IgD-negative memory B cell (primary cell): ENCODE data around the gene PLA2G6. TPM values are rescaled to one million over a fixed set of nuclear protein-coding genes. Genes with fewer than 3 reads are reported as not detected.
"Not testable (repeated sequence)": the region's sequence is repeated elsewhere in the genome, so short reads cannot be mapped to it uniquely, and the experiment has no call there.

ENCODE experiments used
- H3K27ac Mint-ChIP-seq, 3 donors: one replicate each; pipeline ENCODE4 v1.8.0; 2020 to 2022; ENCODE audit warnings: mild to moderate bottlenecking in 3 of 3, mixed read lengths in 3 of 3, moderate library complexity in 1 of 3
- H3K27me3 Mint-ChIP-seq: one replicate; pipeline ENCODE4 v1.8.0; 2021; ENCODE audit warnings: mixed read lengths
- H3K36me3 Mint-ChIP-seq: one replicate; pipeline ENCODE4 v1.8.0; 2020; ENCODE audit warnings: mild to moderate bottlenecking, mixed read lengths
- H3K4me1 Mint-ChIP-seq, 3 donors: one replicate each; pipeline ENCODE4 v1.8.0; 2020 to 2022; ENCODE audit warnings: mixed read lengths in 3 of 3, mild to moderate bottlenecking in 1 of 3
- H3K4me3 Mint-ChIP-seq, 4 donors: one replicate each; pipeline ENCODE4 v1.8.0; 2020 to 2022; ENCODE audit warnings: mild to moderate bottlenecking in 4 of 4, mixed read lengths in 4 of 4, moderate library complexity in 3 of 4
- H3K9me3 Mint-ChIP-seq, 3 donors: one replicate each; pipeline ENCODE4 v1.8.0; 2020 to 2021; ENCODE audit warnings: mixed read lengths in 3 of 3, mild to moderate bottlenecking in 1 of 3
- polyA plus RNA-seq: library from polyadenylated mRNA; unstranded; fragments of 300-500 nt; fragmentation: Illumina TruSeq; gene quantifications from one replicate; pipeline ENCODE4 v1.2.3, GENCODE V29; 2021

The PLA2G6 gene
- polyA plus RNA-seq, 1 donor from 2014 or later: 3.0 TPM

- H3K36me3 Mint-ChIP-seq: peaks cover under 1% of the 10 kb centered on the region
- no peaks in the 10 kb centered on the region for H3K4me1 Mint-ChIP-seq
- peak overlapping the region in 1 of 3 donors; percentile 81 for H3K27ac Mint-ChIP-seq
- H3K27me3 Mint-ChIP-seq: peaks cover 10% of the 10 kb centered on the region
- peak overlapping the region in 1 of 4 donors; percentile 46 for H3K4me3 Mint-ChIP-seq
- H3K9me3 Mint-ChIP-seq: no peaks in the 10 kb centered on the region
These were observed 101.8 kb downstream of the PLA2G6 start for GRCh38 chr22:38079804-38080203.

- not testable (repeated sequence) for H3K4me1 Mint-ChIP-seq, H3K36me3 Mint-ChIP-seq, H3K9me3 Mint-ChIP-seq, H3K4me3 Mint-ChIP-seq
- Mint-ChIP-seq H3K27me3 (peaks cover 10% of the 10 kb centered on the region), H3K27ac (peak overlapping the region in 1 of 3 donors; percentile 81)
These were observed 102.4 kb downstream of the PLA2G6 start for GRCh38 chr22:38079208-38079607.

GRCh38 chr22:38078046-38078840 is 103.4 kb downstream of the PLA2G6 start:
- Mint-ChIP-seq H3K27me3 (peaks cover 10% of the 10 kb centered on the region), H3K4me3 (peak overlapping the region in 1 of 4 donors; percentile 26)

GRCh38 chr22:38077595-38077994 is 104.0 kb downstream of the PLA2G6 start:
- Mint-ChIP-seq H3K9me3 (no peaks in the 10 kb centered on the region), H3K36me3 (peaks cover 1% of the 10 kb centered on the region), H3K4me3 (no peak overlapping the region), H3K27ac (no peak overlapping the region), H3K4me1 (no peaks in the 10 kb centered on the region), H3K27me3 (peaks cover 6% of the 10 kb centered on the region)

More at GRCh38 chr22:38078046-38078840, 103.4 kb downstream of the PLA2G6 start:
- Mint-ChIP-seq H3K4me1 (no peaks in the 10 kb centered on the region), H3K36me3 (peaks cover 1% of the 10 kb centered on the region), H3K9me3 (no peaks in the 10 kb centered on the region), H3K27ac (no peak overlapping the region)

GRCh38 chr22:38077096-38077495 is 104.5 kb downstream of the PLA2G6 start:
- H3K27ac Mint-ChIP-seq: no peak overlapping the region
- no peaks in the 10 kb centered on the region for H3K9me3 Mint-ChIP-seq
- H3K27me3 Mint-ChIP-seq: peaks cover 6% of the 10 kb centered on the region
- no peaks in the 10 kb centered on the region for H3K4me1 Mint-ChIP-seq
- H3K4me3 Mint-ChIP-seq: no peak overlapping the region
- peaks cover 1% of the 10 kb centered on the region for H3K36me3 Mint-ChIP-seq

- no peak overlapping the region for H3K27ac Mint-ChIP-seq
These were observed 105.7 kb downstream of the PLA2G6 start for GRCh38 chr22:38075961-38076360.

GRCh38 chr22:38075105-38075825 is 106.4 kb downstream of the PLA2G6 start:
- Mint-ChIP-seq H3K36me3 (peaks cover 1% of the 10 kb centered on the region), H3K9me3 (no peaks in the 10 kb centered on the region), H3K27ac (no peak overlapping the region), H3K4me3 (no peak overlapping the region), H3K4me1 (no peaks in the 10 kb centered on the region), H3K27me3 (peaks cover 2% of the 10 kb centered on the region)

More at GRCh38 chr22:38075961-38076360, 105.7 kb downstream of the PLA2G6 start:
- Mint-ChIP-seq H3K4me3 (no peak overlapping the region), H3K36me3 (peaks cover 1% of the 10 kb centered on the region), H3K4me1 (no peaks in the 10 kb centered on the region), H3K27me3 (peaks cover 6% of the 10 kb centered on the region), H3K9me3 (no peaks in the 10 kb centered on the region)

GRCh38 chr22:38074181-38075104 is 107.2 kb downstream of the PLA2G6 start:
- Mint-ChIP-seq H3K9me3 (no peaks in the 10 kb centered on the region), H3K4me1 (no peaks in the 10 kb centered on the region), H3K27me3 (no peaks in the 10 kb centered on the region), H3K4me3 (no peak overlapping the region), H3K36me3 (peaks cover 4% of the 10 kb centered on the region), H3K27ac (no peak overlapping the region)

- Mint-ChIP-seq H3K4me1 (no peaks in the 10 kb centered on the region), H3K27ac (no peak overlapping the region), H3K4me3 (no peak overlapping the region), H3K27me3 (no peaks in the 10 kb centered on the region), H3K9me3 (no peaks in the 10 kb centered on the region), H3K36me3 (peaks cover 4% of the 10 kb centered on the region)
These were observed 108.2 kb downstream of the PLA2G6 start for GRCh38 chr22:38073150-38074130.

- H3K9me3 Mint-ChIP-seq: no peaks in the 10 kb centered on the region
- no peaks in the 10 kb centered on the region for H3K4me1 Mint-ChIP-seq
- H3K36me3 Mint-ChIP-seq: peaks cover 6% of the 10 kb centered on the region
- no peak overlapping the region for H3K4me3 Mint-ChIP-seq
- H3K27ac Mint-ChIP-seq: no peak overlapping the region
- no peaks in the 10 kb centered on the region for H3K27me3 Mint-ChIP-seq
These were observed 109.1 kb downstream of the PLA2G6 start for GRCh38 chr22:38072322-38073149.

- peaks cover 6% of the 10 kb centered on the region for H3K36me3 Mint-ChIP-seq
- H3K27ac Mint-ChIP-seq: no peak overlapping the region
- no peaks in the 10 kb centered on the region for H3K27me3 Mint-ChIP-seq
- H3K4me1 Mint-ChIP-seq: no peaks in the 10 kb centered on the region
- H3K4me3 Mint-ChIP-seq: no peak overlapping the region
- H3K9me3 Mint-ChIP-seq: no peaks in the 10 kb centered on the region
These were observed 110.0 kb downstream of the PLA2G6 start for GRCh38 chr22:38071421-38072321.

- H3K4me1 Mint-ChIP-seq: no peaks in the 10 kb centered on the region
- H3K27ac Mint-ChIP-seq: no peak overlapping the region
- no peaks in the 10 kb centered on the region for H3K27me3 Mint-ChIP-seq
- H3K36me3 Mint-ChIP-seq: peaks cover 6% of the 10 kb centered on the region
- no peaks in the 10 kb centered on the region for H3K9me3 Mint-ChIP-seq
- no peak overlapping the region for H3K4me3 Mint-ChIP-seq
These were observed 111.2 kb downstream of the PLA2G6 start for GRCh38 chr22:38070250-38070921.
